NCI-H1092 (cell line): Measurements from ENCODE around the gene CFAP58.

Experiments used
- DNase-seq: peaks from one replicate; lab custom pipeline; 2025; lab: John Stamatoyannopoulos, UW

Gene CFAP58

DNA sequence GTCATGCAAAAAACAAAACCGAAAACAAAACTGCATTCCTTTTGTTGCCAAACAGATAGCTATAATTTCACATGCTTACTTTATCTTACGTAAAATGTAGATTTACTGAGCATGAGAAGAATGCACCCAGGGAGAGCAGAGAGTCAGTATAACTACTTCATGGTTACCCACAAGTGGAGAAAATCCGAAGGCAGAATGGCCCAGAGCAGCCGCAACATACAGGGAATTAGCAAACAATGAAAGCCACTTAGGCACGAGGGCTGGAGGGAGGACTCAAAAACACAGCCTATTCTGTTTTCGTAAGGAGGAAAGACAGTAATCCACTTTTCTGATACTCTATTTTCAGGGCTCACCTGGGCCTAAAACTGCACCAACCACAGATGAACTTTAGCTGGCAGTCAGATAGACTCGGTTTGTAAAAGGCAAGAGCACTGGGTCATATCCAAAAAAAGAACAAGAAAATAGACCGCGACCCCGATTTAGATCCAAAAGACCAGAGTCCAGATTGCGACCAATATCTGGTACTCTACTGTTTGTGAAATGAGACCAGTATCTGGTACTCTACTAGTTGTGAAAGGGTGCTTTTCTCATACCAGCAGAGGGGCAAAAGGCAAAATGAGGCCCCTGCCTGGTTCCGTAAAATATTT lies 16.7 kb upstream of the CFAP58 start:
- DNase-seq = no peak

DNA sequence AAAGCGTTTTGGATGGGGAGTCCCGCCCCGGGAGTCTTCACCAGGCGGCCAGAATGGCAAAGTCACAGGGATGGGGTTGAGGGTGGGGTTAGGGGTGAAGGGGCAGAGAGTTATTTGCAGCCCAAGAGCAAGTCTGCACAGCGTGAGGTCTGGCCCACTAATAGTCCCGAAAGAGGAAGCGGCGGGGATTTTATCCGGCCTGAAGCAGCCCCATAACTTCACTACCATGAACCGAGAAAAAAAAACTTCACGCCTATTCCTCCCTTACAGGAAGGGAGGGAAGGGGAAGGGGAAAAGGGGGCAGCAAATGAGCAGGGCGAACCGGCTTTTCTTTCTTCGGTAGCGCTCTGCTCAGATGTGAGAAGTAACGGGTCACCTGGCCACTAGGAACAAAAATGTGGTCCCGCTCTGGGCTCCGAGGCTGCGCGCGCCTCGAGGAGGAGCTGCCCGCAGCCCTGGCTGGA lies 16.1 kb upstream of the CFAP58 start:
- no peak for DNase-seq

DNA sequence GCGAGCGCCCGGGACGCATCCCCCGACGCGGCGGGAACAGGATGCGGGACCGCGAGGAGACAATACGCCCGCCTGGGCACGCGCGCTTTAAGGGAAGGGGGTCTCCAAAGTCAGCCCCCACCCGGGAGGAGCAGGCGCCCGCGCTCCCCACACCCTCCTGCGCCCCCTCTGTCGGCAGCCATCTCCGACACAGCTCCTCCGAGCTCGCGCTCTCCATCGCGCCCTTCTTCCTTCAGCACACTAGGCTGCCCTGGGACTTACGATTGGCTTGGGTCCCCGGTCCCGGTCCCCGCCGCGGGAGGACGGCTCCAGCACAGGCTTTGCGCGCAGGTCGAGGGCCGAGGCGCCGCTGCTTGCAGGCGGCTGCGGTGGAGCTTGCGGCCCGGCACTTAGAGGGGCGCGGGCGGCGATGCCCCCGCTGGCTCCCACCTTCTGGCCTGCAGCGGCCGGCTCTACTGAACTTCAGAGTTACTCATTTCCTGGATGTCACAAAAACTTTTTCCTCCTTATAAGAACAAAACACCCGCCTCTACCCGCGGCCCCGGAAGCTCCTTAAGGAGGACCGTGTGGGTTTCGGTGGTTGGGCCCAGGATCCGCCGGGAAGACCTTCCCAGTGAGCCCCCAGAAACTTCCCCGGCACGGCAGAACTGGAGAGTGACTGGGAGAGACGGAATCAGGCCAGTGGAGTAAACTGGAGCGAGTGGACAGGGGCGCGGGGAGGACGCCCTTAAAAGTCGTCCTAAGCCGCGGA lies 15.5 kb upstream of the CFAP58 start, which contains the start of gene ITPRIP:
Gene ITPRIP (minus strand): TSS at position 481 of the 751 bp plus-strand sequence. CDS start 22,414 bp downstream, outside the sequence.
- no peak for DNase-seq

DNA sequence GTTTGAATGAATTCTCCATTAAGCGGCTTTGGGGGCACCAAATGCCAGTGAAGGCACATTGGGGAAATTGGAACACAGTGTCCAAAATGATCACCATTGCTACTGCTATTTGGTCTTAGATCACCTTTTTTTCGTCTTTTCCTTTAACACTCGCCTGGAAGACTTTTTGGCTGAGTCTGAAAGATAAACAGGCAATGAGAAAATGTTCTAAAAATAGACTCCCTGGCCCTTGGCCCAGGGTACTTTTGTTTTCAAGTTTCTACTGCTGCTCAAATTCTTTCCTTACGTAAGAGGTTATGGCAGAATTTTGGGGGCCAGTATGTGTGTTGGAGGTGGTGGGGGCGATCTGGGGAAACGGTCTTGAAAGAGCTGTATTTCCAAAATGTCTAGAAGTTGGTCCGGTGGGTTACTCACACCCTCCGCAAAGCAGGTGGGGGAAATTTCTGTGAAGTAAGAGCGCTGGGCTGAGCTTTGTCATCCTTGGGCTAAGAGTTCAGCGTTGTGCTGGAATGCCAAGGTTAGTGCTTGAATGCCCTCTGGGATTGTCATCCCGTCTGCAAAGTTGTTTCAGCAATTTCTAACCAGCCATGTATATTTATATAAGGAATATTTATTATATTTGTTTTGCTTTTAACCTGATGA lies 14.0 kb upstream of the CFAP58 start:
- DNase-seq = no peak

DNA sequence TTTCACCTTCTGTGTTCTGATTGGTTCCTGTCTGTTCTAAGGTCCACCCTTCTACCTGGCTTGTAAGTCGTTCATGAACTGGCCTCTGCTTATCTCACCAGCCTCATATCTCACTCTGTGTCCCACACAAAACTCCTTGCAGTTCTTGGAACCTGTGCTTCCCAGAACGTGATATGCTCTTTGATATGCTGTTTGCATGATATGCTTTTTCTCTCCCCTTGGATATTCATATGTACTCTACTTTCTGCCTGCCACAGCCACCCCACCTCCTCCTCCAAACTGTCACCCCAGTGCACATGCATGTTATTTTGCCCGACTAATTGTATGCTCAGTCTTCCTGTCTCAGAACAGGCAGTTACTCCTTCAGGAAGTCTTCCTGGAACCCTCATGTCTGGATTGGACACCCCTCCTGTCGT lies 13.5 kb upstream of the CFAP58 start:
- no peak for DNase-seq

DNA sequence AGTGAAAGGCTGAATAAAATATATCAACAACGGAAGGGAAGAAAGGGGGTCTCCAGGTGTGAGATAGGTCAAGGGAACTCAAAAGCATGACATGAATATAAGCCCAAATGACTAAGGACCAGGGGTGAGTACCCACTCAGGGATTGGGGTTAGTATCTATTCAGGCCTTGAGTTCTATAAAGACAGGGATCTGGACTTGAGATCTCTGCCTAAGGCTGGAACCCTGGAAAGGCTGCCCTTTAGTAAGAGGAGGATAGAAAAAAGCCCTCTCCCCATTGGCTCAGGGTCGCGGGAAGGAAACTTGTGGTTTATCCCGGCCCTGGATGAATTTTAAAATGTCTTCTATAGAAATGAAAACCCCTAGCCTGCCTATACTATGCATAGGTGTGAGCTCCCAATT lies 13.0 kb upstream of the CFAP58 start:
- no peak for DNase-seq

DNA sequence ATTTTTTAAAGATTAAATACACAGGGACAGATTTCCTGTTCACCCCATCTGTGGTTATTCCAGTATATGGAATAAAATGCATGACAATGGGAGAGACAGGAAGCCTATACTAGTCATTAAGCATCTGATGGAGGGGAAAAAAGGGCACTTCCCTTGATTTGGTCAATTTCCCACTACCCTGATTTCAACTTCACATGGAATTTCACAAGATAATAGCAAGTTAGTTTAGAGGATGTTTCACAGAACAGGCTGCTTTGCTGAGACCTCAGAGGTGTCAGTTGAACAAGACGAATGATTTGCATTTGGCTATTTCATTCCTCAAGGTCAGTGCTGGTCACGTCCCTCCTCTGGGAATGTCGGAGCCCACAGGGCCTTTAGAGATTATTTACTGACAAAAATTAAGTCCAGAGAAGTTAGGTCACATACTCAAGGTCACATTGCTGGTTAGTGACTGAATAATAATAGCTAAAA lies 10.7 kb upstream of the CFAP58 start:
- no peak for DNase-seq

DNA sequence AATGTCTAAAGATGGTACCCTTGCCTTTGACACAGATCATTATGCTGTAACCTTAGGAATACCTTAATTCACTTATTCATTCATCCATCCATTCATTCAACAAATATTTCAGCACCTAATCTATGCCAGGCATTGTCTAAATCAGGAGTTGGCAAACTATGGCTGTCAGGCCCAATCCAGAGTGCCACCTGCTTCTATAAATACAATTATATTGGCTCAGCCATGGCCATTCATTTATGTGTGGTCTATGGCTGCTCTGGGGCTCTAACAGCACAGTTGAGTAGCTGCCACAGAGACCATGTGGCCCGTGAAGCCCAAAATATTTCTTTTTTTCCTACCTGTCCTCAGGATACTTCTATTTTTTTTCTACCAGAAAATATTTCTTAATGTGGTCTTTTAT lies 9.4 kb upstream of the CFAP58 start:
- no peak for DNase-seq

DNA sequence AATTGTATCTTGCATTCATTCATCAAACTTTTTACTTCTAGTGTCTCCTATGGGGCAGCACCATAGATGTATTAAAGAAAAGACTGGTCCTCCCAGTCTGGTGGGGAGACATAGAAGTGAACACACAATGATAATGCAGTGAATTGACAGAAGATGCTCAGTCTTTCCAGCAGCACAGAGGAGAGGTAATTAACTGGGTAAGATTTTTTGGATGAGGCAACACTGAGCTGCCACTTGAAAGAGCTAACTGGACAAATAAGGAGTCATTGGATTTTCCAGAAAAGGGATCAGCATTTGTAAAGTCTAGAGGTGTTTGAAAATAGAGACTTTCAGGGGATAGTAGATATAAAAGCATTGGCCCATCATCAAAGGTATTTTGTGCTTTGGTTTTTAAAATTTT lies 8.1 kb upstream of the CFAP58 start:
- DNase-seq = no peak

DNA sequence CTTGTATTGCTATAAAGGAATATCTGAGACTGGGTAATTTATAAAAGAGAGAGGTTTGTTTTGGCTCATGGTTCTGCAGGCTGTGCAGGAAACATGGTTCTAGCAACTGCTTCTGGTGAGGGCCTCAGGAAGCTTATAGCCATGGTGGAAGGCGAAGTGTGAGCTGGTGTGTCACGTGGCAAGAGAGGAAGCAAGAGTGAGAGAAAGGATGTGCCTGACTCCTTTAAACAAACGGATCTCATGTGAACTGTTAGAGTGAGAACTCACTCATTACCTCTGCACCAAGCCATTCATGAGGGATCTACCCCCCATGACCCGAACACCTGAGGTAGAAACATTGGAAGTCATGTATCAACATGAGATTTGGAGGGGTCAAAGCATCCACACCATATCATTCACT lies 7.7 kb upstream of the CFAP58 start:
- DNase-seq = no peak

DNA sequence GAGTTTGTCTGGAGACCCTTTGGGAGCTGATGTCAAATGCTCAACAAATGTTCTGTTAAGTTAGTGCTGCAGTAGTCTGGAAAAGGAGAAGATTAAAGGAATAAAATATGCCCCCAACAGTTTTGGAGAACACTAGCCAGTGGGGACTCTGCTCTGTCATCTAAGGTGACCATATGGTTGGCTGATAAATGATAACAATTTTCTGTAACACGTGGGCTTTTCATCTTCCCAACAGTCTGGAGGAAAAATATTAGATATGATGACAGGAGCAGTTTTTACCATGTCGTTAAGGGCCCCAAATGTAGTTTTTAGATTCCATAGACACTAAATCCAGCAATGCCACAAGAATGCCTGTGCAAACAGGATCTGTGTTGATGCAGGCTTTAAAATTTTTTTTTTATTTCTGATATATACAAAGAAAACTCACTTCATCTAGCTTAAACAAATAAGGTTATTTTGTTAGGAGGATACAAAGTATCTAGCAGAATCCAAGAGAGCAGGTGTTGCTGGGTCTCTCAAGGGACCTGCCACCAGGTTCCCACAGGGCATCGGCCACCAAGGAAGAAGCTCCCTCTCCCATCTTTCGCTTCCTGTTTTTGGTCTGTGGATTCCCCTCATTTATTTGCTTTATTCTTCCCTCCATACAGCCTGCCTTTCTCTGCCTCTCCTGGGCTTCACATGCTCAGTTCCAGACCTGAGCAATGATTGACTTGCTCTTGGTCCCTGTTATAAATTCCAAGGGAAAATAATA lies 6.2 kb upstream of the CFAP58 start:
- DNase-seq = no peak

DNA sequence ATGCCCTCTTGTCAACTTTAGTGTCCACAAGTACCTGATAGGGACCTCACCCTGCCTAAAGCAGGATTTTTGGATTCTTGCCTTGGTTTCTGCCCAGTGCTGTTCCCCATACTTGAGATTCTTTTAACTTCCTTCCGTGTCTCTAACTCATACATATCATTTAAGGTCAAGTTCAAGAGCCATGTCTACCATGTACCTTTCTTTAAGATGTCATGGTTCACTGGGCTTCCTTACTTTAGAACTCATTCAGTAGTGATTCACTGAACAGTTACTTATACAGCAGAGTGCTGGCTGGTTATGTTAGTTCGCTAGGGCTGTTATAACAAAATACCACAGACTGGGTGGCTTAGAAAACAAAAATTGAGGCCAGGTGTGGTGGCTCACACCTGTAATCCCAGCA lies 5.0 kb upstream of the CFAP58 start:
- DNase-seq = no peak

DNA sequence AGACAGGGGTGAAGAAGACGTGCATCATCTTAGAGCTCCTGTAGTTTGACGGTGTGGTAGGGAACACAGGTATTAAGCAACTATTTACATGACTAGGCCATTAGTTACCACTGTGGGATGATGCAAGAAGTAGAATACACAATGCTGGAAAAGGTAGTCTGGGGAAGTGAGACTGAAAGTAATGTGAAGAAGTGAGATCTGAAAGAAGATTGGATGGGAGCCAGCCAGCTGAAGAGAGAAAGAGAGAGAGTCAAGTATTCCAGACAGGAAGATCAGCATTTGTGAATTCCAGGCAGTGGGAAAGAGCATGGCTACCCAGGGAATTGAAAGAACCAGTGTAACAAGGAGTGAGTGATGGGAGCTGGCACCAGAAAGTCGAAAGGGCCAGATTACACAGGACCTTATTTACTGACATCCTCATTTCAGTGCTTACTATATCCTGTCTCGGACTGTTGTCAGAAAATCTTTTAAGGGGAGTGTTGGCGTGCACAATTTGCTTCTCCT lies 4.0 kb upstream of the CFAP58 start:
- DNase-seq = no peak

DNA sequence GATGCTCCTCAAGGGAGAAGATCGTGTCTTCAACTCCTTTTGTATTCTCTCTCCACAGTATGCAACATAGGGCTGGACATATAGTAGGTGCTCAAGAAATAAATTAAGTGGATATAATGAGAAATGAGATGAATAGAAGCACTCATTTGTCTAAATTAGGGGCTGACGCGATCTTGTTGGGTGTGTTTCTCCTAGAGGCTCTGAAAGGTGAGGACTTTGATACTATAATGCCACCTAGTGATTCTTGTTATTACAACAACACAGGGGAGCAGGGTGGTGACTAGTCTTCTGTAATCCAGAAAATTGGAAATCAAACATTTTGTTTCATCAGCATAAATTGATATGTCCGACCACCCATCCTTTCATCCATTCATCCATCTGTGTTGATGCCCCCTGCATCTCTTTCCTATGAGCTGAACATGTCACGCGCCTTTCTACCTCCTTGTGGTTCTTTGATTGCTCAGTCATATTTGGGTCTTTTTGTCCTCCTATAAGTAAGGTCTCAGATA lies 3.5 kb upstream of the CFAP58 start:
- no peak for DNase-seq

DNA sequence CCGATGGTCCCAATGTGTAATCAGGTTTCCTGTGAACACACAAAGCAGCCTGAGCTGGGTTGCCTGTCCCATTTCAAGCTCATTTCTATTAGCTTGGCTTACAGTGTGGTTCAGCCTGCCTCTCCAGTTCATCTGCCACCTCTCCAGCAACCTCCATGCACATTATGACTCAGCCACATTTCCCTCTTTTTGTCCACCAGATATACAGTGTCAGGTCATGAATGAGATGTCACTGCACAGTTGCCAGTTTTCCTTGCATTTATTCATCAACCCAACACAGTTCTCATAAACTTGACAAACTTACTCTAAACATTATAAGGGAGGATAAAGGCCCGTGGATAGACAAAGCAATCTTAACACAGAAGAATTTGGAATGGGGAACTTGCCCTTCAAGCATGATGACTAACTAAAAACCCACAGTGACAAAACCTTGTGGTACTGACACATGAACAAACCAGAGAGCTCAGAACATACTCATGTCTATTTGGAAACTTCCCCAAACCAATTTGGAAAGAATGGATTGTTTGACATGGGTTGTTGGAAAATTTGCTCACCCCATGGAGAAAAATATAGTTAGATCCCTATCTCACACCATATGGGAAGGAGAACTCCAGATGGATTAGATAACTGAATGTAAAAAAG lies 2.5 kb upstream of the CFAP58 start:
- DNase-seq = no peak

DNA sequence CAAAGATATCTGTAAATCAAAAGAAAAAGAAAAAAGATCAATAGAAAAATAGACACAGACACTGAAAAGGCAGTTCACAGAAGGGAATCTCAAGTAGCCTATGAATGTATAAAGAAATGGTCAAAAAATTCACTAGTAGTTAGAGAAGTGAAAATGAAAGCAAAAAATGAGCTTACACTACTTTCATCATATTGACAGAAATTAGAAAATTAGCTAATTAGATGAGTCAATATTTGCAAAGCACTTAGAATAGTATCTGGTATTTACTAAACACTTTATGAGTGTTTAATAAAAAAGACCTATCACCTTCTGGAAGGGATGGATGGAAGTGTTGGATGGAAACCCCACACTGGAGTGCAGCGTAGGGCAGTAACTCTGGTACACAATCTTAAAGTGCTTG lies 1.7 kb upstream of the CFAP58 start:
- no peak for DNase-seq

DNA sequence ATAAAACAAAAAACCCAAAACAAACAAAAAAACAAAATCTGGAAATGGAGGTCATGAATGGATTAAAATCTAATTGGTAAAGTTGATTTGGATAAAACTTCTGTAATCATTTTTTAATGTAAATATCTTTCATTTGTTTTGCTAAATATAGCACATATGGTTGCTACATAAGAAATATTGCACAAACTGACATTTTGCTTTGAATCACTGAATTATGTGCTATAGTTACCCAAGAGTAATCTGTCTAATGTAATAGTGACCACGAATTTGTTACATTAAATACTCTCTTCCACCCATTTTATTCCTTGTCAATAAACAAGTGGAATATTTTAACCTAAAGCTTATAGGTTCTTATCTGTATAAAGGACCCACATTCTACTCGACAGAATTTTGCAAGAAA lies 6.2 kb downstream of the CFAP58 start:
- no peak for DNase-seq

DNA sequence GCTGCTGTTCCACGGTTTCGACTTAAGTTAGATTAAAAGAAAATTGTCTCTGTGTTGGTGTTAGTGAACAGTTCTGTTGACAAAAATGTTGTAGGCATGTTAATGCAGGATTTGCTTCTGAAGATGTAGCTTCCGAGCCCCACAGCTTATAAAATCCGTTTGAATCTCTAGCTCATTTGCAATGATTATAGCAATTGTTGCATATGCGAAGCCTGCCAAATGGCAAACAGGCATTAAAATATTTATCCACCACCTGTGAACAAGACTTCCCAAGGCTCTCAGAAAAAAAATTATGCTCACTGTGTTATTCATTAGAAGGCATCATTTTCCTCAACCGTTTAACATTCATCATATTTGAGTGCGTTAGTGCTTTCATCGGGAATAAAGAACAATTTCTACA lies 14.3 kb downstream of the CFAP58 start:
- no peak for DNase-seq

DNA sequence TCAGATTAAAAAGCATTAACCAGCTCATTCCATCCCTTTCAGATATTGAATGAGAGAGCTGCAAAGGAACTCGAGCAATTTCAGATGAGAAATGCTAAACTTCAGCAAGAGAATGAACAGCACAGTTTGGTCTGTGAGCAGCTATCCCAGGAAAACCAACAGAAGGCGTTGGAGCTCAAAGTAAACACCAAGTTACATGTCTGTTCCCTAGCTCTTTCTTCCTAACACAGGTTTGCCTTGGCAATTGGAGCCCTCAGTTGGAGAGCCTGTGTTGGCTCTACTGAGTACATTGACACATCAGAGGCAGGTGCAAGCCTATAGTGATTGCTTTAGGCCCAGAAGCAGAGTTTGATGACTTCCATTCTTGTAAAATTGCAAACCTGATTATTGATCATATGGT lies 14.7 kb downstream of the CFAP58 start:
- no peak for DNase-seq

DNA sequence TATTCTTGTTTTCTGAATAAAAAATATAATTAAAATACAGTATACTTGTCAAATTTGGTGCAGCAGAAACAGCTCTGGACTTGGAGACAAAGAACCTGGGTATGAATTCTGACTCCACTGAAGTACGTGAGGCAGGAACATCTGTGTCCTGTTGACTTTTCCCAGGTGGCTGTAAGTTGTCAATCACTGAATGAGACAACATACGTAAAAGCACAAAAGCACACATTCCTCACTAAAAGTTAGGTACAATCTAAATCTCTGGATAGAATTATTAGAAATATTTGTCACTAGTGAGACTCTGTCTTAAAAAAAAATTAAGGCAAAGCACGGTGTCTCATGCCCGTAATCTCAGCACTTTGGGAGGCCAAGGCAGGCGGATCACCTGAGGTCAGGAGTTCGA lies 18.1 kb downstream of the CFAP58 start:
- no peak for DNase-seq

DNA sequence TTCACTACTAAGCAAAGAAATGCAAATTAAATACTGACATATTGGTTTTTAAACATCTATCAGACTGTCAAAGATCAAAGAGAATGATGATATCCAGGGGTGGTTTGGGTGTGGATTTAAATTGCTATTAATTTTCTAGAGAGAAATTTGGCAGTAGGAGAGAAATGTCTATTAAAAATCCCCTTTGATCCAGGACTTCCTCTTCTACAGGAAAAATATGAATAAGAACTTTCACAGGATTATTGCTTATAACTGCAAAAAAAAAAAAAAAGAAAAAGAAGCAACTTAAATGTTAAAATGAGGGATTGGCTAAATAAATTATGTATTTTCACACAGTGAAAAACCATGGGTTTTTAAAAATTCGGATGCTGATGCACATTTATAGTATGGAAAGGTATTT lies 21.0 kb downstream of the CFAP58 start:
- no peak for DNase-seq
